GM18907 (cell line): ENCODE results near the gene ACAD10.
A peak's percentile ranks its signal among the peaks of the same experiment; 100 is the strongest.
"Not testable (repeated sequence)": the region's sequence is repeated elsewhere in the genome, so short reads cannot be mapped to it uniquely, and the experiment has no call there.

Experiments used
- ATAC-seq: cut with Tn5 transposase; IDR thresholded peaks from one replicate; pipeline ENCODE4 v1.9.1; 2021; ENCODE audit warnings: mild to moderate bottlenecking, moderate library complexity; ENCODE audit not compliant: unreplicated experiment

The ACAD10 gene

GRCh38 chr12:111686574-111687105 lies 787 bp downstream of the ACAD10 start:
- no peak for ATAC-seq

GRCh38 chr12:111687255-111687654 lies 1.4 kb downstream of the ACAD10 start:
- ATAC-seq: peak; percentile 25

GRCh38 chr12:111687952-111688351 lies 2.1 kb downstream of the ACAD10 start:
- no peak for ATAC-seq

- no peak for ATAC-seq
These were observed 5.4 kb downstream of the ACAD10 start for GRCh38 chr12:111691262-111691661.

- no peak for ATAC-seq
These were observed 6.8 kb downstream of the ACAD10 start for GRCh38 chr12:111692575-111693210.

- ATAC-seq: no peak
These were observed 8.0 kb downstream of the ACAD10 start for GRCh38 chr12:111693818-111694217.

GRCh38 chr12:111699962-111700361 lies 14.1 kb downstream of the ACAD10 start:
- no peak for ATAC-seq

- no peak for ATAC-seq
These were observed 19.8 kb downstream of the ACAD10 start for GRCh38 chr12:111705672-111706071.

- ATAC-seq: no peak
These were observed 20.3 kb downstream of the ACAD10 start for GRCh38 chr12:111706145-111706544.

GRCh38 chr12:111715279-111715678 lies 29.4 kb downstream of the ACAD10 start:
- ATAC-seq: no peak

GRCh38 chr12:111719316-111719715 lies 33.5 kb downstream of the ACAD10 start:
- not testable (repeated sequence) for ATAC-seq

- no peak for ATAC-seq
These were observed 34.6 kb downstream of the ACAD10 start for GRCh38 chr12:111720457-111720856.

- ATAC-seq: not testable (repeated sequence)
These were observed 38.0 kb downstream of the ACAD10 start for GRCh38 chr12:111723646-111724360.

- no peak for ATAC-seq
These were observed 42.9 kb downstream of the ACAD10 start for GRCh38 chr12:111728795-111729194.

GRCh38 chr12:111730420-111730819 lies 44.6 kb downstream of the ACAD10 start:
- ATAC-seq: no peak

GRCh38 chr12:111732786-111733185 lies 46.9 kb downstream of the ACAD10 start:
- ATAC-seq: no peak

GRCh38 chr12:111733340-111733915 lies 47.6 kb downstream of the ACAD10 start:
- ATAC-seq: no peak

GRCh38 chr12:111739524-111739923 lies 53.7 kb downstream of the ACAD10 start:
- ATAC-seq: not testable (repeated sequence)

- ATAC-seq: no peak
These were observed 55.5 kb downstream of the ACAD10 start for GRCh38 chr12:111741235-111741812.

- ATAC-seq: no peak
These were observed 59.4 kb downstream of the ACAD10 start for GRCh38 chr12:111745211-111745610.

- ATAC-seq: no peak
These were observed 61.5 kb downstream of the ACAD10 start for GRCh38 chr12:111747333-111747732.
